PC-9 (cell line): ENCODE measurements around the gene UBL4A. TPM values are rescaled to one million over a fixed set of nuclear protein-coding genes. Genes with fewer than 3 reads are reported as not detected.

ENCODE experiments used
- BruUV-seq: library from RNA; stranded (reverse); fragments of 400-500 nt; replicated peaks from 2 replicates; lab custom pipeline; 2021; lab: Mats Ljungman, UMichigan
- CTCF ChIA-PET: fragments of 300-600 bp; sonication (Branson Sonifier 250); formaldehyde crosslinking; loops from one replicate; lab custom pipeline; 2022; ENCODE audit warnings: antibody characterized with exemption; lab: Charles Lee
- POLR2A ChIA-PET: fragments of 300-600 bp; sonication (Branson Sonifier 250); formaldehyde crosslinking; loops from one replicate; lab custom pipeline; 2022; ENCODE audit warnings: antibody characterized with exemption; ENCODE audit not compliant: unreplicated experiment; lab: Charles Lee
- DNase-seq, 2 experiments: peaks; one replicate each; pipeline versions ENCODE4 v3.0.0 to v3.0.0-alpha.2; 2015 to 2022; ENCODE audit warnings: mixed read lengths in 1 of 2
- H2AFZ ChIP-seq: fragments of 200-600 bp; sonication (generic); 2 replicates; pipeline ENCODE4 v1.8.1; 2017; ENCODE audit warnings: antibody characterized with exemption
- H3F3A ChIP-seq: fragments of 200-600 bp; sonication (generic); 2 replicates; pipeline ENCODE4 v1.8.1; 2017; ENCODE audit warnings: antibody characterized with exemption, mild to moderate bottlenecking, low read depth; ENCODE audit not compliant: insufficient read depth
- H3K27ac ChIP-seq: fragments of 200-600 bp; sonication (generic); 2 replicates; pipeline ENCODE4 v1.6.1; 2016; ENCODE audit warnings: mixed run types
- H3K27me3 ChIP-seq: fragments of 200-600 bp; sonication (generic); 2 replicates; pipeline ENCODE4 v1.6.1; 2016; ENCODE audit warnings: low read depth, mixed run types; ENCODE audit not compliant: insufficient read depth
- H3K36me3 ChIP-seq: fragments of 200-600 bp; sonication (generic); 2 replicates; pipeline ENCODE4 v1.6.1; 2016; ENCODE audit warnings: low read depth, mixed run types
- H3K4me1 ChIP-seq: fragments of 200-600 bp; sonication (generic); replicated peaks from 2 replicates; pipeline ENCODE4 v1.6.1; 2016; ENCODE audit warnings: mixed run types; ENCODE audit not compliant: insufficient read depth
- H3K4me2 ChIP-seq: fragments of 200-600 bp; sonication (generic); 2 replicates; pipeline ENCODE4 v1.6.1; 2017; ENCODE audit warnings: mixed run types
- H3K4me3 ChIP-seq: fragments of 200-600 bp; sonication (generic); 2 replicates; pipeline ENCODE4 v1.6.1; 2016; ENCODE audit warnings: mixed run types
- H3K79me2 ChIP-seq: fragments of 200-600 bp; sonication (generic); 2 replicates; pipeline ENCODE4 v1.6.1; 2017; ENCODE audit warnings: low read depth, mixed run types
- H3K9me2 ChIP-seq: fragments of 200-600 bp; sonication (generic); 2 replicates; pipeline ENCODE4 v1.8.1; 2017; ENCODE audit warnings: mild to moderate bottlenecking; ENCODE audit not compliant: insufficient read depth
- H3K9me3 ChIP-seq: fragments of 200-600 bp; sonication (generic); 2 replicates; pipeline ENCODE4 v1.8.1; 2016; ENCODE audit warnings: low read depth; ENCODE audit not compliant: insufficient read depth
- H4K20me1 ChIP-seq: fragments of 200-600 bp; sonication (generic); 2 replicates; pipeline ENCODE4 v1.8.1; 2017; ENCODE audit not compliant: insufficient read depth
- CTCF ChIP-seq: fragments of 200-600 bp; sonication (generic); conservative IDR thresholded peaks from 2 replicates; pipeline ENCODE4 v1.6.1; 2017; ENCODE audit warnings: mixed run types, antibody characterized with exemption, mild to moderate bottlenecking, moderate library complexity
- EZH2 ChIP-seq: fragments of 200-600 bp; sonication (generic); IDR thresholded peaks from 2 replicates; pipeline ENCODE4 v1.8.0; 2017; ENCODE audit warnings: antibody characterized with exemption, low read depth
- intact Hi-C: fragments of 100-400 bp; cut with micrococcal nuclease; formaldehyde crosslinking; loops from one replicate; pipeline ENCODE4 v1.10.0; 2022; ENCODE audit not compliant: unreplicated experiment
- total RNA-seq: library from RNA; stranded (reverse); gene quantifications from 2 replicates; pipeline ENCODE4 v1.2.3, GENCODE V29; 2021

The UBL4A gene
- total RNA-seq, 1 experiment from 2014 or later: 80.7 TPM

GRCh38 chrX:154458954-154459778 lies 27.2 kb downstream of the UBL4A start:
- peaks cover 8% of the 10 kb centered on the region; the same call in 1 of the 2 replicates for H3F3A ChIP-seq
- DNase-seq: peak; percentile 59 to 67
- no peak for TF ChIP-seq CTCF
- no peak for TF ChIP-seq EZH2
- H3K9me2 ChIP-seq: no peaks in the 10 kb centered on the region
- H3K36me3 ChIP-seq: no peaks in the 10 kb centered on the region
- peak overlapping the region; percentile 82 for H3K4me2 ChIP-seq
- ChIA-PET POLR2A (interaction anchor here (0.5 to 1.0 kb wide), 6 partner anchors 17 to 1518 kb away, joined by 3 to 7 read pairs (median 4); partner anchors contain the start of genes DNASE1L1 and IKBKG), CTCF (interaction anchor here (0.6 kb wide), 1 partner anchor 88 kb away, joined by 3 read pairs; no protein-coding TSS in a partner anchor)
- intact Hi-C loops: loop anchor here (2.0 to 5.0 kb wide), 3 partner anchors 26 to 62 kb away; partner anchors contain the start of genes DNASE1L1 and RPL10
- no TSS peak for BruUV-seq
- peak overlapping the region; percentile 66 for H3K4me3 ChIP-seq
- H2AFZ ChIP-seq: no peak overlapping the region
- H3K27me3 ChIP-seq: no peaks in the 10 kb centered on the region
- H4K20me1 ChIP-seq: no peaks in the 10 kb centered on the region
- H3K9me3 ChIP-seq: no peaks in the 10 kb centered on the region
- no peak overlapping the region for H3K27ac ChIP-seq
- H3K4me1 ChIP-seq: peaks cover 5% of the 10 kb centered on the region
- peaks cover 6% of the 10 kb centered on the region; the same call in 1 of the 2 replicates for H3K79me2 ChIP-seq

GRCh38 chrX:154458116-154458953 lies 28.1 kb downstream of the UBL4A start, which contains the start of gene PLXNA3:
Gene PLXNA3, plus strand, starts transcription at chrX:154458281. Its CDS starts 1,903 bp downstream, at chrX:154460184.
- Histone ChIP-seq H3K4me3 (peak within 1 kb of the TSS; percentile 66), H3K4me1 (peaks cover 5% of the 10 kb centered on the region), H3K36me3 (no peaks in the 10 kb centered on the region), H3K27ac (no peak within 1 kb of the TSS), H3K79me2 (peaks cover 6% of the 10 kb centered on the region; the same call in 1 of the 2 replicates), H3K27me3 (no peaks in the 10 kb centered on the region), H2AFZ (no peak within 1 kb of the TSS), H3K4me2 (peak within 1 kb of the TSS; percentile 82), H3K9me2 (no peaks in the 10 kb centered on the region), H3K9me3 (no peaks in the 10 kb centered on the region), H4K20me1 (no peaks in the 10 kb centered on the region), H3F3A (peaks cover 8% of the 10 kb centered on the region; the same call in 1 of the 2 replicates)
- ChIA-PET POLR2A (interaction anchor here (0.5 to 1.2 kb wide), 5 partner anchors 16 to 1518 kb away, joined by 3 to 6 read pairs (median 4); partner anchors contain the start of gene DNASE1L1), CTCF (interaction anchor here (1.0 kb wide), 1 partner anchor 85 kb away, joined by 6 read pairs; no protein-coding TSS in a partner anchor)
- TF ChIP-seq CTCF: no peak
- no peak for TF ChIP-seq EZH2
- intact Hi-C loops: loop anchor here (2.0 to 5.0 kb wide), 3 partner anchors 26 to 61 kb away; partner anchors contain the start of genes DNASE1L1 and RPL10
- TSS peak; percentile 50 for BruUV-seq
- DNase-seq: peak in 1 of 2 experiments; percentile 76
